HUES6 (cell line): Measurements from ENCODE around the gene EMB.
"Not testable (repeated sequence)": the region's sequence is repeated elsewhere in the genome, so short reads cannot be mapped to it uniquely, and the experiment has no call there.

Experiments used
- H3K27ac ChIP-seq: 2 replicates; pipeline ENCODE4 v1.7.0; 2013; ENCODE audit warnings: low read depth, mild to moderate bottlenecking, low read length, inconsistent platforms
- H3K27me3 ChIP-seq: 2 replicates; pipeline ENCODE4 v1.6.1; 2013; ENCODE audit warnings: low read length; ENCODE audit not compliant: control insufficient read depth, insufficient read depth
- H3K36me3 ChIP-seq: 2 replicates; pipeline ENCODE4 v1.6.1; 2013; ENCODE audit warnings: low read length; ENCODE audit not compliant: control insufficient read depth, insufficient read depth
- H3K4me1 ChIP-seq: 2 replicates; pipeline ENCODE4 v1.6.1; 2013; ENCODE audit warnings: low read length; ENCODE audit not compliant: control insufficient read depth, insufficient read depth
- H3K4me3 ChIP-seq: 2 replicates; pipeline ENCODE4 v1.5.1; 2013; ENCODE audit warnings: low read depth, low read length
- H3K9ac ChIP-seq: one replicate; pipeline ENCODE4 v1.6.1; 2013; ENCODE audit warnings: mild to moderate bottlenecking, low read length
- H3K9me3 ChIP-seq: 2 replicates; pipeline ENCODE4 v1.6.1; 2013; ENCODE audit warnings: low read depth, low read length; ENCODE audit not compliant: control insufficient read depth, insufficient read depth

The EMB gene

DNA sequence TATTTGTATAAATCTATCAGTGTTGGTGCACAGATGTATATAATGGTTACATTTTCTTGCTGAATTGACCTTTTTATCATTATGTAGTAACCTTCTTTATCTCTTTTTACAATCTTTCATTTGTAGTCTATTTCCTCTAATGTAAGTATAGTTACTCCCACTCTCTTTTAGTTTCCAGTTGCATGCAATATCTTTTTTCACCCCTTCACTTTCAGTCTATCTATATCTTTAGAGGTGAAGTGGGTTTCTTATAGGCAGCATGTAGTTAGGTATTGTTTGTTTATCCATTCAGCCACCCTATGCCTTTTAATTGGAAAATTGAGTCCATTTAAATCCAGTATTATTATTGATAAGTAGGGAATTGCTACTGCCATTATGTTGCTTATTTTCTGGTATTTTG lies 6.1 kb upstream of the EMB start:
- no peaks in the 10 kb centered on the region for H3K36me3 ChIP-seq
- no peak overlapping the region for H3K9ac ChIP-seq
- no peak overlapping the region for H3K4me3 ChIP-seq
- no peaks in the 10 kb centered on the region for H3K27me3 ChIP-seq
- H3K9me3 ChIP-seq, result 0 out of 2 replicates have a peak, but pooled peaks cover 3% of the 10 kb centered on the region
- H3K4me1 ChIP-seq, result no peaks in the 10 kb centered on the region; the same call in 1 of the 2 replicates
- H3K27ac ChIP-seq, result no peak overlapping the region

DNA sequence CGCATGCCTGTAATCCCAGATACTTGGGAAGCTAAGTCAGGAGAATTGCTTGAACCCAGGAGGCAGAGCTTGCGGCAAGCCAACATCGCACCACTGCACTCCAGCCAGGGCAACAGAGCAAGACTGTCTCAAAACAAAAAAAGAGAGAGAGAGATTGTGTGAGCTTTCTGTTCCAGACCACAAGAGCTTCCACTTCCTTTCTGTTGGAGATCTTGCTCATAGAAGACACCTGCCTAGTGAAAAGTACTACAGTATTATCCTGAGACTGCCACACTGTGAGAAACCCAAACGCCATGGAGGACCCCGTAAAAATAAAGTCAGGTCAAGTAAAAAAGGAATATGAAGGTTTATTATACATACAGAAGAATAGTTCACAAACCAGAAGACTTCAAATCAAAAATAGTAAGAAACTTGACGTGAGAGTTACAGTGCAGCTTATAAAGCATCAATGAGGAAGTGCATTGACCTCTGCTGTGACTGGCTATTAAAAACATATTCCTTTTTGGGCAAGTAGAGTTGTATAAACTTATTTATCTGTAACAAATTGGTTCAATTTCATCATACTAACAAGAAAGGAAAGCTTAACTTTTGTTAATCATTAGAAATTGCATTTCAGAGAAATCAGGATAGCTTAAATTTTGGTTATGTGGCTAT lies 4.3 kb upstream of the EMB start:
- Histone ChIP-seq H3K36me3 (no peaks in the 10 kb centered on the region), H3K9me3 (no peaks in the 10 kb centered on the region), H3K27me3 (no peaks in the 10 kb centered on the region), H3K4me3 (no peak overlapping the region), H3K9ac (no peak overlapping the region), H3K27ac (no peak overlapping the region), H3K4me1 (no peaks in the 10 kb centered on the region; the same call in 1 of the 2 replicates)

DNA sequence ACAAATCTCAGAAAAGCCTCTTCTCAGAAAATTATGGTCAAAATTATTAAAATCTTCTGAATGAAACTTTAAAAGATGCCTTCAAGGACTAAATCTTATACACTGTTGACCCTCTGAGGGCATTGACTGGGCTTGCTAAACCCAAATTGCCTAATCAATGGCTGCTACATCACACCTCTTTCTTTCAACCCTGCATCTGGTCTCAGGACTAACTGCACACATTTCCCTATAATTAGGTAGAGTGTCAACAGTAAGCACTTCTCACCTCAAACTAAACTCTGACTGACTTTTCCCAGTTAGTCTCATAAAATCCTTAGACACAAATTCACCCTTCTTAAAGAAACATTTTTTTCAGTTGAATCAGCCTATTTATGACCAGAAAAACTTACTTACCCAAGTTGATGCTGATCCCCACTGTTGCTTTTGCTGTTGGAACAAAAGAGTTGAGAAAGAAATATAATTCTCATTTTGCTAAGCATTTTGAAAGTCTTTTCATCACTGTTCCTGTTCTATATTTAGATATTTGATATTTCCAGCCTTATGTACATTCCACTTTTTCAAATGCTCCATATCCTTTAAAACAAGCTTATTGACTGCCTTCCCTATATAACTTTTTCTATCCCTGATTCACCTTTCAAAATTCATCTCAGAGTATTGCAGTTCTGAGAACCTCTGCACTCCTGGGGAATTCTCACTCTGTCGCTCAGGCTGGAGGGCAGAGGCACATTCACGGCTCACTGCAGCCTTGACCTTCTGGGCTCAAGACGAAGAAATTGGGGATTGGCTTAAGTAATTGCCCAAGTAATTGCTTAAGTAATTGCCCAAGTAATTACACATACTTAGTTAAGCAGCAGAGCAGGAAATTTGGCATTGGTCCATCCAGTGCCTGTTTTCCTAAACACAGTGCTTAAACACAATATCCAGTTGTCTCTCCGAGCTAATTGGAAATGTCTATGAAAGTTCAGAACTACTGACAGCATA lies 1.8 kb upstream of the EMB start:
- not testable (repeated sequence) for H3K27ac ChIP-seq, H3K4me1 ChIP-seq, H3K27me3 ChIP-seq, H3K9ac ChIP-seq, H3K4me3 ChIP-seq, H3K9me3 ChIP-seq, H3K36me3 ChIP-seq

DNA sequence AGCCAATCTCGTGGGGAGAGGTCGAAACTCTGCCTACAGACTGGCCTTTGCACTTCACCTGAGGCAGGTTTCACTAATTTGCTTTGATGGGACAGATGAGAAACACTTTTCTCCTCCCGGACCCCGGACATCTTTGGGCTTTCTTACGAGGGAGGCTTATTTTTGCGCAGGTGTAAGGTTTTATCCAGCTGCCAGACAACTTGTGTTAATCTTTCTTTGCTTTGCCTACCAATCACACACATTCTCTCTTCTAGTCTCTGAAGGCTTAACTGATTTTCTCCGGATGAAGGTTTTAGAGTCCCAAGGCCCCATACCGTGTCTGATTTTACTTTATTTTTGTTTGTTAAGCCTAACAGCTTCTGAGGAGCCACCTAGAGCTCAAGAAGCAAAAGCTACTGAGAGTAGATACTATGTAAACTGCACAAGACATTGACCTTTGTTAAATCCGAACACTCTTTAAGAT lies 436 bp upstream of the EMB start:
- Histone ChIP-seq H3K36me3 (no peaks in the 10 kb centered on the region), H3K27me3 (no peaks in the 10 kb centered on the region), H3K9me3 (no peaks in the 10 kb centered on the region), H3K4me3 (peak overlapping the region; percentile 69), H3K9ac (peak overlapping the region; percentile 46), H3K4me1 (no peaks in the 10 kb centered on the region; the same call in 1 of the 2 replicates), H3K27ac (no peak overlapping the region)

DNA sequence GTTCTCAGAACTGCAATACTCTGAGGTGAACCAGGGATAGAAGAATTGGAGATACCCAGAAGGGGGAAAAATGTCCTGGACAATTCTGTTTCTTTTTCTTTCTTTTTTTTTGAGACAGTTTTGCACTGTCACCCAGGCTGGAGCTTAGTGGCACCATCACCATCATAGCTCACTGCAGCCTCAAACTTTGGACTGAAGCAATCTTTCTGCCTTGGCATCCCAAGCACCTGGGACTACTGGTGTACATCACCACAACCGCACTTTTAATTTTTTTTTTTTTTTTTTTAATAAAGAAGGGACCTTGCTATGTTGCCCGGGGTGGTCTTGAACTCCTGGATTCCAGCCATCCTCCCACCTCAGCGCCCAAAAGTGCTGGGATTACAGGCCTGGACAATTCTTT lies 1.9 kb downstream of the EMB start:
- Histone ChIP-seq H3K27me3 (no peaks in the 10 kb centered on the region), H3K4me1 (no peaks in the 10 kb centered on the region; the same call in 1 of the 2 replicates), H3K36me3 (no peaks in the 10 kb centered on the region), H3K9ac (no peak overlapping the region), H3K9me3 (no peaks in the 10 kb centered on the region), H3K27ac (no peak overlapping the region), H3K4me3 (no peak overlapping the region)

DNA sequence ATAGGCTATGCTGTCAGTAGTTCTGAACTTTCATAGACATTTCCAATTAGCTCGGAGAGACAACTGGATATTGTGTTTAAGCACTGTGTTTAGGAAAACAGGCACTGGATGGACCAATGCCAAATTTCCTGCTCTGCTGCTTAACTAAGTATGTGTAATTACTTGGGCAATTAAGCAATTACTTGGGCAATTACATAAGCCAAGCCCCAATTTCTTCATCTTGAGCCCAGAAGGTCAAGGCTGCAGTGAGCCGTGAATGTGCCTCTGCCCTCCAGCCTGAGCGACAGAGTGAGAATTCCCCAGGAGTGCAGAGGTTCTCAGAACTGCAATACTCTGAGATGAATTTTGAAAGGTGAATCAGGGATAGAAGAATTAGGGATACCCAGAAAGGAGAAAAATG lies 3.0 kb downstream of the EMB start:
- not testable (repeated sequence) for H3K4me3 ChIP-seq, H3K27me3 ChIP-seq, H3K9ac ChIP-seq, H3K36me3 ChIP-seq, H3K9me3 ChIP-seq, H3K27ac ChIP-seq, H3K4me1 ChIP-seq

DNA sequence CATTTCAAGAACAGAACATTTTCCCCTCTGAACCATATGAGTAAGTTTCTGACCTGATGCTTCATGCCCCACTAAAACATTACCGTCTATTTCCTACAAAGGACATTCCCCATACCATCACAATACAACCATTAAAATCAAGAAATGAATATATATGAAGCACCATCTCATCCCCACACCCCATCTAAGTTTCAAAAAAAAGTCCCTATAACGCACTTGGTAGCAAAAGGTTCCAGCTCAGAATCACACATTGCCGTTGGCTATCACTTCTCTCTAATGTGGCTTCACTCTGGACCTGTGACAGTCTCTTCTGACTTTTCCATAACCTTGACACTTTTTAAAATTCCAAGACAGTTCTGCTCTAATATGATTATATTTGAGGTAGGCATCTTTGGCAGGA lies 5.9 kb downstream of the EMB start:
- Histone ChIP-seq H3K9me3 (no peaks in the 10 kb centered on the region), H3K4me3 (no peak overlapping the region), H3K27ac (no peak overlapping the region), H3K27me3 (no peaks in the 10 kb centered on the region), H3K9ac (no peak overlapping the region), H3K4me1 (no peaks in the 10 kb centered on the region), H3K36me3 (no peaks in the 10 kb centered on the region)

DNA sequence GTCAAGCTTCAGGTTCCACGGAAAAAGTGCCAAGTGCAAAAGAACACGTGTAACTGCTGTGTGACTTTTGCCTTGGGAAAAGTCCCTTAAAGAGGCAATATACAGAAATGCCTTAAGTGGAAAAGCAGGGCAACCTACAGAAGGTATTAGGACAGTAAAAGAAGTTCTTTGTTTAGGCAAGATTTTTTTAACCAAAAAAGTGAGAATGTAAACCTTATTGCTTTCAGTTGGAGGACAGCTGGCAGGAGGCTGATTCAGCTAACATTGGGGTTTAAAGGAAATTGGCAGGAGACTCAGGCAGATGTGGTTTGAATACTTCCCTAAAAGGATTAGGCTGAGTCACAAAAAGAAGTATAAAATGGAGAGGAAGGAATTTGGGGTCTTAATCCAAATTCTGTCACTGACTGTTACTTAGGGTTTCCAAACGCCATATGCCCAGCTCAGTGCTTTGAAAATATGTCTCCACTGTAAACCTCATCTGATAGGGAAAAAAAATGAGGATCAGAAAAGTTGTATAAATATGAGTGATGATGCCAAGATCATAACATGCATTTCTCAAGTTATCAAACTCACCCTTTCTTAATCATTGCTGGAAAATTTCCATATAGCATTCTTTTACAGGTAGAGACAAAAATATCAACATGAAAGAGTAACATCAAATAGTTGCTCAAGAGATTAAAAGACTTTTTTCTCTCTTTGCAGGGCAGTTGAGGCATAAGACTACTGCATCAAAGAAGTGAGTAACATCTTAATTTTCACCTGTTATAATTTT lies 9.8 kb downstream of the EMB start:
- not testable (repeated sequence) for H3K36me3 ChIP-seq, H3K27me3 ChIP-seq, H3K27ac ChIP-seq, H3K9me3 ChIP-seq, H3K4me3 ChIP-seq, H3K4me1 ChIP-seq, H3K9ac ChIP-seq

DNA sequence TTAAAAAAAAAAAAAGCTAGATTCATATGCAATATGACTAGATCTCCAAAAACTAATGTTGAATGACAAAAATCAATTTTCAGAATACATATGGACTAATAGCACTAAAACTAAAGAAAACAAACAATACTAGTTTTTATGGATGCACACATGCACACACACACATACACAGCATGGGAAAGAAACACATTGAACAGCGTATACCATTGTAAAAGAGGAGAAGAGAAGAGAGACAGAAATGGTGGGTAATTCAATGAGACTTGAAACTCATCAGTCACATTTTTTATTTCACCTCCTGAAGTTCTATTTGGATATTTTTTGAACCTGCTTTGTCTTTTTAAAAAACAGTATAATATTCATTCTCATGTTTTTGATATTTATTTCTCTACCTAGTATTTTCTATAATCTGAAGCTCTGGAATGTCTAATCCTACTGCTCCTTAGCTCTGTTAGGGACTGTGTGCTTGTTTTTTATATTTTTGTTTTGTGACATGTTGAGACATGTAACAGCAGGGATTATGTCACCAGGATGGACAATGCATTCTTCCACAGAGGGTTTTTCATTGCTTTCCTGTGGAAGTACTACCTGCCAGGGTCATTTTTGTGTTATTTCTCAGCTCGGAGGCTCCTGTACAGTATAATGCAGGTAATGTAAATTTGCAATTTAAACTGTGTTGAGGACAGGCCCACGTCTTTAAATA lies 17.8 kb downstream of the EMB start:
- H3K4me3 ChIP-seq, H3K4me1 ChIP-seq, H3K36me3 ChIP-seq, H3K9me3 ChIP-seq, H3K9ac ChIP-seq, H3K27me3 ChIP-seq, H3K27ac ChIP-seq: not testable (repeated sequence)

DNA sequence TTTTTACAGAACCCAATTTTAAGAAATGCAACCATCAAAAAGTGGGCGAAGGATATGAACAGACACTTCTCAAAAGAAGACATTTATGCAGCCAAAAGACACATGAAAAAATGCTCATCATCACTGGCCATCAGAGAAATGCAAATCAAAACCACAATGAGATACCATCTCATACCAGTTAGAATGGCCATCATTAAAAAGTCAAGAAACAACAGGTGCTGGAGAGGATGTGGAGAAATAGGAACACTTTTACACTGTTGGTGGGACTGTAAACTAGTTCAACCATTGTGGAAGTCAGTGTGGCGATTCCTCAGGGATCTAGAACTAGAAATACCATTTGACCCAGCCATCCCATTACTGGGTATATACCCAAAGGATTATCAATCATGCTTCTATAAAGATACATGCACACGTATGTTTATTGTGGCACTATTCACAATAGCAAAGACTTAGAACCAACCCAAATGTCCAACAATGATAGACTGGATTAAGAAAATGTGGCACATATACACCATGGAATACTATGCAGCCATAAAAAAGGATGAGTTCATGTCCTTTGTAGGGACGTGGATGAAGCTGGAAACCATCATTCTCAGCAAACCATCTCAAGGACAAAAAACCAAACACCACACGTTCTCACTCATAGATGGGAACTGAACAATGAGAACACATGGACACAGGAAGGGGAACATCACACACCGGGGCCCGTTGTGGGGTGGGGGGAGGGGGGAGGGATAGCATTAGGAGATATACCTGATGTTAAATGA lies 19.7 kb downstream of the EMB start:
- H3K27me3 ChIP-seq, H3K27ac ChIP-seq, H3K4me3 ChIP-seq, H3K36me3 ChIP-seq, H3K9ac ChIP-seq, H3K9me3 ChIP-seq, H3K4me1 ChIP-seq: not testable (repeated sequence)
